ENCODE measurements around the gene CARF. TPM values are rescaled to one million over a fixed set of nuclear protein-coding genes. Genes with fewer than 3 reads are reported as not detected.

CARF gene
- total and polyA plus RNA-seq, 2 of the 13 experiments (the other 11 are each of a cell fraction or from before 2014, with no cell fraction given): 3.0 to 5.4 TPM

GRCh38 chr2:203014456-203015199, 102.6 kb downstream of the CARF start, which contains the start of gene NBEAL1 (continued):
- TF ChIP-seq ZNF232 (CRISPR knock-in tag; IDR thresholded peaks at IDR 0.05; ENCODE audit: borderline replicate concordance) (peak; percentile 36; the same call in 1 of the 2 replicates), ZNF24 (IDR thresholded peaks at IDR 0.05) (no peak), AFF4 (CRISPR knock-in tag; IDR thresholded peaks at IDR 0.05) (no peak), ZNF850 (CRISPR knock-in tag; conservative IDR thresholded peaks at IDR 0.05) (no peak), ZNF839 (CRISPR knock-in tag; IDR thresholded peaks at IDR 0.05; ENCODE audit: borderline replicate concordance) (no peak), TFE3 (CRISPR knock-in tag; IDR thresholded peaks at IDR 0.05) (peak; percentile 31; the same call in 1 of the 2 replicates), ZNF775 (CRISPR knock-in tag; IDR thresholded peaks at IDR 0.05; ENCODE audit: borderline replicate concordance) (no peak), IRF2 (CRISPR knock-in tag; IDR thresholded peaks at IDR 0.05) (peak; percentile 96), ZNF549 (CRISPR knock-in tag; IDR thresholded peaks at IDR 0.05) (no peak), ZNF512B (CRISPR knock-in tag; IDR thresholded peaks at IDR 0.05; ENCODE audit: borderline replicate concordance) (peak; percentile 82; the same call in 1 of the 2 replicates), RAD21 (CRISPR knock-in tag; IDR thresholded peaks at IDR 0.05) (peak; percentile 27; the same call in 1 of the 2 replicates), PHB2 (IDR thresholded peaks at IDR 0.05; ENCODE audit: partially characterized antibody) (no peak), ATF3 (CRISPR knock-in tag; IDR thresholded peaks at IDR 0.05) (peak; percentile 88), ZFP36L1 (CRISPR knock-in tag; IDR thresholded peaks at IDR 0.05) (no peak)

All from HepG2 (cell line).